GM12874 (cell line): ENCODE results near the gene STEAP4.

Source experiments
- TF ChIP-seq, protein P1 (sequence below): IDR thresholded peaks from 2 replicates; pipeline ENCODE4 v1.5.1; 2011; ENCODE audit warnings: low read depth, mild to moderate bottlenecking, control low read depth, low read length, moderate library complexity; ENCODE audit not compliant: insufficient read depth

The STEAP4 gene

DNA sequence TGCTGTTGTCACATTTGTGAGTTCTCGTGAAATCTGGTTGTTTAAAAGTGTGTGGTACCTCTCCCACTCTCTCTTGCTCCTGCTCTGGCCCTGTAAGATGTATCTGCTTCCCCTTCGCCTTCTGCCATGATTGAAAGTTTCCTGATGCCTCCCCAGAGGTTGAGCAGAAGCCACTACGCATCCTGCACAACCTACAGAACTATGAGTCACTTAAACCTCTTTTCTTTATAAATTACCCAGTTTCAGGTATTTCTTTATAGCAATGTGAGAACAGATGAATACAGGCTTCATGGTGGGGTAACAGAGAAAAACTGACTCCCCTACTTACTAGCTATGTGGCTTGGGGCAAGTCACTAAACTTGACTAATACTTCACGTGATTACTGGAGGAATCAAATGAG lies 18.0 kb upstream of the STEAP4 start:
- TF ChIP-seq, protein P1, sequence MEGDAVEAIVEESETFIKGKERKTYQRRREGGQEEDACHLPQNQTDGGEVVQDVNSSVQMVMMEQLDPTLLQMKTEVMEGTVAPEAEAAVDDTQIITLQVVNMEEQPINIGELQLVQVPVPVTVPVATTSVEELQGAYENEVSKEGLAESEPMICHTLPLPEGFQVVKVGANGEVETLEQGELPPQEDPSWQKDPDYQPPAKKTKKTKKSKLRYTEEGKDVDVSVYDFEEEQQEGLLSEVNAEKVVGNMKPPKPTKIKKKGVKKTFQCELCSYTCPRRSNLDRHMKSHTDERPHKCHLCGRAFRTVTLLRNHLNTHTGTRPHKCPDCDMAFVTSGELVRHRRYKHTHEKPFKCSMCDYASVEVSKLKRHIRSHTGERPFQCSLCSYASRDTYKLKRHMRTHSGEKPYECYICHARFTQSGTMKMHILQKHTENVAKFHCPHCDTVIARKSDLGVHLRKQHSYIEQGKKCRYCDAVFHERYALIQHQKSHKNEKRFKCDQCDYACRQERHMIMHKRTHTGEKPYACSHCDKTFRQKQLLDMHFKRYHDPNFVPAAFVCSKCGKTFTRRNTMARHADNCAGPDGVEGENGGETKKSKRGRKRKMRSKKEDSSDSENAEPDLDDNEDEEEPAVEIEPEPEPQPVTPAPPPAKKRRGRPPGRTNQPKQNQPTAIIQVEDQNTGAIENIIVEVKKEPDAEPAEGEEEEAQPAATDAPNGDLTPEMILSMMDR: no peak

DNA sequence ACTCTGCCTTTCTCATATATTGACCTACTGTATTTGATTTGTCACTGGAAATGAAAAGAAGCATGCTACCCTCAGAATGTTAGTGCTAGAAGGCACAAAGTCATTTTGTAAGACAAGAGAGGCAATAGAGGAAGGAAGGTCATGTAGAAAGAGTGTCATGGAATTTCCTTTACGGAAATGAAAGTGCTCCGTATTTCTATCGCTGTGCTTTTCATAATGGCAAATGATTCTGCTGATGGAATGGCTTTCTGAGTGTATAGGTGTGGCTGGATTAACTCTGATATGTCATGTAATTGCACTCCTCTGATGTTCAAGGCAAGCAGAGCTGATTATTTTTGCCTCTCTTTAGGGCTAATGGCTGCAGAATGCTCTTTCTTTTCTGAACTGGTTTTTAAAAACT lies 15.5 kb upstream of the STEAP4 start:
- TF ChIP-seq, protein P1: no peak

DNA sequence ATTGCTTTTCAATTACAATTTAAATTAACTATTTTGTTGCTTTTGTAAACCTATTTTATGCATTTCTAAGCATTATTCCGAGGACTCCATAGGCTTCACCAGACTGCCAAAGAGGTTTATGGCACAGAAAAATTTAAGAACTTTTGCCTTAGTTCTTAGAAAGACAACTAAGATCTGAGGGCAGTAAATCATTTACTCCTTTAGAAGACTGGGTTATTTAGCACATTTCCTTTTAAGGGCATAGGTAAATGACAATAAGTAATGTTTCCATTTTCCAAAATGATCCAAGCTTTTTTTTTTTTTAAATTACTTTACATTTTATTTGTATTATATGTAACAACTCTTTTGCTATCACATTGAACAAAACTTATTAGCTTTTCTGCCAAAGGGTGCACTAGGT lies 15.0 kb upstream of the STEAP4 start:
- TF ChIP-seq, protein P1: no peak

DNA sequence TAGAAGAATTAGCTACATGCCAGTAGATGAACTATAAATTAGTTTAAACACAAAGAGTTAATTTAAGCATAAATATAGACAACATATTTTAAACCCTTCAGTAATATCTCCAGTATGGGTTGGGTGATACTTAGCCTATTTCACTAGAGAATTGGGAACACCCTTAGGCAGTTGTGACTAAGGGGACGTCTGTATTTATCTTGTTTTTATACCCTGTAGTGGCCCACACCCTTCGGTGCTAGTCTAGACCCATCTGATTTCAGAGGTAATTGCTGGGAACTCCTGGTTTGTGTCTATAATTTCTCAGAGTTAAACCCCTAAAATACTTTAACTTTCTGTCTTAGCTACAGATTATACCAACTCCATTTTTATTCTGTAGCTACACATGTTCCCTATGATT lies 11.5 kb upstream of the STEAP4 start:
- TF ChIP-seq, protein P1: no peak

DNA sequence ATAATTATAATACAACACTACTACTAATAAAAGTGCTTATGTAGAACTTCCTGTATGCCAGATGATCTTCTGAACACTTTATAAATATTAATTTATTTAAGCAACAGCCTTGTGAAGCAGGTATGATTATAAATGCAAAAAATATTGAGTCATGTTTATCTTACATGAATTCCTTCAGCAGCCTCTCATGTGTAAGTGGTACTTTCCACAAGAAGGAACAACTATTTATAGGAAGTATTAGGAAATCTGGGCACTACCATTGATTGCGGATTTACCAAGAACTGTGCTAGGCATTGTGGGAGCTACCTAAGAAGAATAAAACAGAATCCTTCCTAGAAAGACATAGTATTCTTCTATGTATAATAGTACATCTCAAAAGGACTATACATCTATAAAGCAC lies 10.7 kb upstream of the STEAP4 start:
- TF ChIP-seq, protein P1: no peak

DNA sequence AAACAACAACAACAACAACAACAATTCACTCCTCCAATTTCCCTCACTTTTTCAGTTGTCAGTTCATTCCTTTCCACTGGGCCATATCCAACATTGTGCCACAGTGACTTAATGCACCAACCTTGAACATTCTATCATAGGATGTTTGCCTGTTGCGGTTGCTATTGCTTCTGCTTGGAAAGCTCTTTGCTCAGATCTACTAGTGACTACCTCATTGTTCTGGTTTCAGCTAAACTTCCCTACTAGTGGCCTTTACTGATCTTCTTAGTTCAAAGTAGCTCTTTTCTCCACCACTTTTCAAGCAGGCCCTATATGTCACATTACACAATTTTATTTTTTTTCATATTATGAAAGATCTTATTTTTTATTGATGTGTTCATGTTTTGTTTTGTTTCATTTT lies 9.8 kb upstream of the STEAP4 start:
- TF ChIP-seq, protein P1: no peak

DNA sequence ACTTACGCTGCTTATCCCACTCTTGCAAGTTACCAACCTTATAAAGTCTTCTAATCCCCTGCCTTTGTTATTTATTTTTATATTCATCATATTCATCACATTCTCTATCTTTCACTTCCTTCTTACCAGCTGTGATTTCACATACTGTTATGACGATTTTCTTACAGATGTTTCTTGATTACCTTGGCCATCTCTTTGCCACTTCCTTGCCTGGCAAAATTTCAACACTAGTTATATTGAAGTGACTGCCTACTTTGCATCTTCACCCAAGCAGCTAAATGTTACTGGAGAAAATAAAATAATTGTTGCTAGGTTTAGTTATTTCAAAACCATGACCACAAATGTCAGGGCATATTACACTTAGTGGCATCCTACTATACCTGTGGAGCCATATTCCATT lies 8.8 kb upstream of the STEAP4 start:
- TF ChIP-seq, protein P1: no peak

DNA sequence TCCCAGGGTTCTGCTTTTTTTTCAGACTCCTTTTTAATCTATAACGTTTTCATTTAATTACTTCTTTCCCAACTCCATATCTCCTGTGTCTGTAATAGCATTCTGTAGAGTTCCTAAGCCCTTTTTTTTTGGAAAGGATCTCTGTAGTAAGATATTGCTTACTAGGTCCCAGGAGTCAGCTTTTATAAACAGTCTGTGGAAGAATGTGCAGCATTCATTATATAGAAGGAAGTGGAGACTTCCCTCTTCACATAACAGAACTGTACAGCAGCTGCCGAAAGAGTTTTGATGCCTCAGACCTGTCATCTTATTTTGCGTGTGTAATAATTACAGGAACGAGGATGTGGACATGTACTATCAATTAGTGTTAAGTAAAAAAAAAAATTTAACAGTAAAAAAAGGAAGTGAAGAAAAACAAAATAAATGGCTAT lies 7.4 kb upstream of the STEAP4 start:
- TF ChIP-seq, protein P1: no peak
